Measurements from ENCODE around the gene JAK2. TPM values are rescaled to one million over a fixed set of nuclear protein-coding genes. Genes with fewer than 3 reads are reported as not detected.

Gene JAK2
- total RNA-seq, 2 donors from 2014 or later, result 7.0 to 14.8 TPM

- Histone ChIP-seq H3K27ac (no peak overlapping the region), H3K36me3 (no peaks in the 10 kb centered on the region), H3K4me1 (no peaks in the 10 kb centered on the region), H3K27me3 (no peaks in the 10 kb centered on the region), H3K4me3 (no peak overlapping the region), H3K9ac (ENCODE audit: low read depth in 2 of 2, low read length in 2 of 2) (no peak overlapping the region), H3K9me3 (no peaks in the 10 kb centered on the region)
- no peak for DNase-seq
- TF ChIP-seq CTCF (IDR thresholded peaks at IDR 0.05), result no peak
- intact Hi-C loops (cut with DNase I), result no loop called here
Measured at GRCh38 chr9:5041390-5042115, 56.5 kb downstream of the JAK2 start.

- no peaks in the 10 kb centered on the region for H3K9me3 ChIP-seq
- no peaks in the 10 kb centered on the region for H3K4me1 ChIP-seq
- no peaks in the 10 kb centered on the region for H3K36me3 ChIP-seq
- intact Hi-C loops (cut with DNase I), result no loop called here
- no peak overlapping the region for H3K4me3 ChIP-seq
- no peaks in the 10 kb centered on the region for H3K27me3 ChIP-seq
- no peak overlapping the region for H3K9ac ChIP-seq (ENCODE audit: low read depth in 2 of 2, low read length in 2 of 2)
- no peak for TF ChIP-seq CTCF (IDR thresholded peaks at IDR 0.05)
- no peak overlapping the region for H3K27ac ChIP-seq
- no peak for DNase-seq
Measured at GRCh38 chr9:5042661-5043178, 57.6 kb downstream of the JAK2 start.

GRCh38 chr9:5043381-5043780, 58.3 kb downstream of the JAK2 start:
- Histone ChIP-seq H3K4me3 (no peak overlapping the region), H3K4me1 (no peaks in the 10 kb centered on the region), H3K9ac (ENCODE audit: low read depth in 2 of 2, low read length in 2 of 2) (no peak overlapping the region), H3K9me3 (no peaks in the 10 kb centered on the region), H3K27ac (no peak overlapping the region), H3K36me3 (no peaks in the 10 kb centered on the region), H3K27me3 (no peaks in the 10 kb centered on the region)
- no peak for DNase-seq
- no peak for TF ChIP-seq CTCF (IDR thresholded peaks at IDR 0.05)
- intact Hi-C loops (cut with DNase I), result no loop called here

GRCh38 chr9:5044160-5044559, 59.1 kb downstream of the JAK2 start:
- H3K4me3 ChIP-seq, result no peak overlapping the region
- DNase-seq, result no peak
- TF ChIP-seq CTCF (IDR thresholded peaks at IDR 0.05), result no peak
- H3K27me3 ChIP-seq, result no peaks in the 10 kb centered on the region
- H3K4me1 ChIP-seq, result no peaks in the 10 kb centered on the region
- intact Hi-C loops (cut with DNase I), result no loop called here
- H3K27ac ChIP-seq, result no peak overlapping the region
- H3K9ac ChIP-seq (ENCODE audit: low read depth in 2 of 2, low read length in 2 of 2), result no peak overlapping the region
- H3K9me3 ChIP-seq, result no peaks in the 10 kb centered on the region
- H3K36me3 ChIP-seq, result no peaks in the 10 kb centered on the region

GRCh38 chr9:5052838-5053237, 67.8 kb downstream of the JAK2 start:
- H3K9me3 ChIP-seq, result no peaks in the 10 kb centered on the region
- no peak overlapping the region for H3K9ac ChIP-seq (ENCODE audit: low read depth in 2 of 2, low read length in 2 of 2)
- no peak for DNase-seq
- H3K36me3 ChIP-seq, result no peaks in the 10 kb centered on the region
- no peak overlapping the region for H3K27ac ChIP-seq
- no peaks in the 10 kb centered on the region for H3K27me3 ChIP-seq
- TF ChIP-seq CTCF (IDR thresholded peaks at IDR 0.05), result no peak
- intact Hi-C loops (cut with DNase I), result no loop called here
- H3K4me1 ChIP-seq, result no peaks in the 10 kb centered on the region
- no peak overlapping the region for H3K4me3 ChIP-seq

Data from colonic mucosa (tissue), 4 donors.